Lower lobe of right lung (tissue), 2 donors: ENCODE results near the gene LHPP. TPM values are rescaled to one million over a fixed set of nuclear protein-coding genes. Genes with fewer than 3 reads are reported as not detected.

ENCODE experiments used
- ATAC-seq, 2 donors: fragments of 200-7000 bp; cut with Tn5 transposase; one replicate each; pipeline ENCODE4 v1.9.1; 2020 to 2022; ENCODE audit warnings: mild to moderate bottlenecking in 2 of 2, moderate library complexity in 2 of 2
- DNase-seq: peaks from one replicate; pipeline ENCODE4 v3.0.0-alpha.2; 2020
- H3K27ac ChIP-seq: fragments of 200-600 bp; one replicate; pipeline ENCODE4 v1.8.0; 2022
- H3K27me3 ChIP-seq: fragments of 200-600 bp; one replicate; pipeline ENCODE4 v1.8.0; 2022; ENCODE audit warnings: low read depth
- H3K36me3 ChIP-seq: fragments of 200-600 bp; one replicate; pipeline ENCODE4 v1.8.0; 2022; ENCODE audit warnings: mild to moderate bottlenecking
- H3K4me1 ChIP-seq: fragments of 200-600 bp; one replicate; pipeline ENCODE4 v1.8.0; 2022
- H3K4me3 ChIP-seq: fragments of 200-600 bp; one replicate; pipeline ENCODE4 v1.8.0; 2022; ENCODE audit warnings: mild to moderate bottlenecking
- H3K9me3 ChIP-seq: fragments of 200-600 bp; one replicate; pipeline ENCODE4 v1.8.0; 2022
- intact Hi-C: fragments of 100-400 bp; cut with DNase I; formaldehyde crosslinking; loops from one replicate; pipeline ENCODE4 v1.11.0; 2022
- total RNA-seq: library from RNA; stranded (reverse); fragmentation: NEBNext Ultra II Directional; extraction: Animal tissue kit (Norgen Biotek cat#: 25700); gene quantifications from one replicate; pipeline ENCODE4 v1.2.1, GENCODE V29; 2021
- TF ChIP-seq, protein P1 (sequence below): fragments of 200-600 bp; IDR thresholded peaks from one replicate; pipeline ENCODE4 v1.8.0; 2022; ENCODE audit warnings: antibody characterized with exemption, mild to moderate bottlenecking
- donor health status: DM: no; HTN: yes; CAD: no; lungs with severe emphysema.

The LHPP gene
- total RNA-seq, 1 donor from 2014 or later = 17.8 TPM

- Histone ChIP-seq H3K36me3 (no peaks in the 10 kb centered on the region), H3K27ac (no peak overlapping the region), H3K4me1 (peaks cover 13% of the 10 kb centered on the region), H3K27me3 (no peaks in the 10 kb centered on the region), H3K4me3 (no peak overlapping the region), H3K9me3 (no peaks in the 10 kb centered on the region)
- ATAC-seq = peak in 1 of 2 donors; percentile 10
- DNase-seq = no peak
- TF ChIP-seq, protein P1, sequence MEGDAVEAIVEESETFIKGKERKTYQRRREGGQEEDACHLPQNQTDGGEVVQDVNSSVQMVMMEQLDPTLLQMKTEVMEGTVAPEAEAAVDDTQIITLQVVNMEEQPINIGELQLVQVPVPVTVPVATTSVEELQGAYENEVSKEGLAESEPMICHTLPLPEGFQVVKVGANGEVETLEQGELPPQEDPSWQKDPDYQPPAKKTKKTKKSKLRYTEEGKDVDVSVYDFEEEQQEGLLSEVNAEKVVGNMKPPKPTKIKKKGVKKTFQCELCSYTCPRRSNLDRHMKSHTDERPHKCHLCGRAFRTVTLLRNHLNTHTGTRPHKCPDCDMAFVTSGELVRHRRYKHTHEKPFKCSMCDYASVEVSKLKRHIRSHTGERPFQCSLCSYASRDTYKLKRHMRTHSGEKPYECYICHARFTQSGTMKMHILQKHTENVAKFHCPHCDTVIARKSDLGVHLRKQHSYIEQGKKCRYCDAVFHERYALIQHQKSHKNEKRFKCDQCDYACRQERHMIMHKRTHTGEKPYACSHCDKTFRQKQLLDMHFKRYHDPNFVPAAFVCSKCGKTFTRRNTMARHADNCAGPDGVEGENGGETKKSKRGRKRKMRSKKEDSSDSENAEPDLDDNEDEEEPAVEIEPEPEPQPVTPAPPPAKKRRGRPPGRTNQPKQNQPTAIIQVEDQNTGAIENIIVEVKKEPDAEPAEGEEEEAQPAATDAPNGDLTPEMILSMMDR = no peak
- intact Hi-C loops = no loop called here
Measured at GRCh38 chr10:124589491-124590041, 127.9 kb downstream of the LHPP start.

GRCh38 chr10:124590216-124591122 lies 128.8 kb downstream of the LHPP start:
- no peaks in the 10 kb centered on the region for H3K36me3 ChIP-seq
- DNase-seq (no peak), ATAC-seq (peak in 1 of 2 donors; percentile 11)
- no peak overlapping the region for H3K27ac ChIP-seq
- H3K4me1 ChIP-seq = peaks cover 13% of the 10 kb centered on the region
- no peaks in the 10 kb centered on the region for H3K9me3 ChIP-seq
- TF ChIP-seq, protein P1 = no peak
- H3K27me3 ChIP-seq = no peaks in the 10 kb centered on the region
- intact Hi-C loops = no loop called here
- no peak overlapping the region for H3K4me3 ChIP-seq

DNA sequence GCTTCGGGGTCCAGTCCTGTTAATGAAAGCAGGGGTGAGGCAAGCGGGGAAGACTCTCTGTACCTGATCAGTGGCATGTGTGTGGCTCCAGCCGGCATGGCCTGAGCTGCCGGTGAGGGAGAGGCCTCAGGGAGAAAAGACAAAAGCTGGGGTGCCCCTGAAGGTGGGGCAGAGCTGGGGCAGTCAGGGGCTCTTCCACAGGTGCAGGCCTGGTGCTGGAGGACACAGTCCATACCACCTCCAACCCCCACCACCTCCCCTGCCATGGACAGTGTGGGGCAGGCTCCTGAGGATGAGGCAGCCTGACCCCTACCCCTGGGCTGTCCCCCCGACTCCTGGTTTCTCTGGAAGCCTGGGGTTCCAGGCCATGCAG lies 129.5 kb downstream of the LHPP start:
- ATAC-seq = no peak
- intact Hi-C loops = no loop called here
- no peaks in the 10 kb centered on the region for H3K9me3 ChIP-seq
- DNase-seq = no peak
- no peaks in the 10 kb centered on the region for H3K36me3 ChIP-seq
- no peak overlapping the region for H3K27ac ChIP-seq
- H3K4me1 ChIP-seq = peaks cover 13% of the 10 kb centered on the region
- H3K4me3 ChIP-seq = no peak overlapping the region
- no peaks in the 10 kb centered on the region for H3K27me3 ChIP-seq
- TF ChIP-seq, protein P1 = no peak

DNA sequence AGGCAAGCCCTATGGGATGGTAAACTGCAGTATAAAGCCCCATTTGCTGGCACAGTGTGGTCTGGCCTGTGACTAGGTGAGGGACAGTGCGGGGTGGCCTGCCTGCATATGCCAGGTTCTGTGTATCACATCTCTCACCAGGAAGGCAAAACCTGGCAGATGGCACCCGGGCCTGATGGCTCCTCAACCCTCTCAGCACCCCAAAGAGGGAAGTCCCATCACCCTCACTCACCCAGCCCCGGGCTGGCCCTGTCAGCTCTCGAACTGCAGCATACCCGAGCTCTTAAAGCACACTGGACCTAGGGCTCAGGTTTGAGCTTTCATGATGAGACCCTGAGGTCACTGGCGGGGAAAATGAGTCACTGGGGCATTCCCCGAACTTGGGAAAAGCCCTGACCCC lies 130.5 kb downstream of the LHPP start:
- Histone ChIP-seq H3K27ac (no peak overlapping the region), H3K36me3 (no peaks in the 10 kb centered on the region), H3K4me3 (no peak overlapping the region), H3K4me1 (peaks cover 13% of the 10 kb centered on the region), H3K9me3 (no peaks in the 10 kb centered on the region), H3K27me3 (no peaks in the 10 kb centered on the region)
- ATAC-seq (no peak), DNase-seq (no peak)
- TF ChIP-seq, protein P1 = no peak
- intact Hi-C loops = no loop called here

DNA sequence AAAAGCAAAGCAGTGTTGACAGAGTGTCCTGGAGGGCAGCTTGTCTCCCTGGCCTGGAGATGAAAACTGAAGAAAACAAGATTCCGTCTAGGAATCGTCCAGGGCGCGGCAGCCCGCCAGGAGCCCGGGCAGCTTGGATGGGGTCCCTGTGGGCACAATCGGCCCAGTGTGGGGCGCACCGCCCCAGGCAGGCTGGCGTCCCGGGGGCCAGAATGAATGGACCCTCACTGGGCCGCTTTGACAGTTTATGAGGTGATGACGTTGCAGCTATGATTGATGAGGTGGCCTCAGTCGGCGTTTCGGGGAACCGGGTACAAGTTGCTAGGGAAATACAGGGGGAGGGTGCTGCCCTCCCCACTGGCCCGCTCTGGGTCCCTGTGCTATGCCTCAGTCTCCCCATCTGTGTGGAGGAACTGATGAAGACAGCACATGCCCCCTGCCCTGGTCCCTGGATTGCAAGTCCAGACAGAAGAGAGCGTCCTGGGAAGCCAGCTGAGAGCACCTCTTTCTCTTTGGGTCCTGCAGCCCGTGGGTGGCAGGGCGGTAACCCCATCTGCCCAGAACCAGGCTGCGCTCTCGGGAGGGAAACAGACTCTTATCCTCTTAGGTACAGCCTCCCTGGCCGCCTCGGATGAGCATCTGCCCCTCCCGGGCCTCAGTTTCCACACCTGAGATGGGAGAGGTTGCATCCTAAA lies 131.3 kb downstream of the LHPP start:
- intact Hi-C loops = no loop called here
- TF ChIP-seq, protein P1 = no peak
- peaks cover 13% of the 10 kb centered on the region for H3K4me1 ChIP-seq
- no peaks in the 10 kb centered on the region for H3K27me3 ChIP-seq
- no peaks in the 10 kb centered on the region for H3K36me3 ChIP-seq
- no peak overlapping the region for H3K4me3 ChIP-seq
- no peak for DNase-seq
- ATAC-seq = no peak
- no peak overlapping the region for H3K27ac ChIP-seq
- no peaks in the 10 kb centered on the region for H3K9me3 ChIP-seq
